Panc1 (cell line): ENCODE data around the gene QKI.

Experiments
- POLR2AphosphoS5 ChIP-seq: IDR thresholded peaks from 2 replicates; pipeline ENCODE4 v1.6.1; 2012; ENCODE audit warnings: mild to moderate bottlenecking, low read depth, low read length, moderate library complexity
- TF ChIP-seq, protein P1 (sequence below): fragments of 450-650 bp; IDR thresholded peaks from 2 replicates; pipeline ENCODE4 v1.5.1; 2017; ENCODE audit warnings: mild to moderate bottlenecking

- no peak for TF ChIP-seq POLR2AphosphoS5
- TF ChIP-seq, protein P1, sequence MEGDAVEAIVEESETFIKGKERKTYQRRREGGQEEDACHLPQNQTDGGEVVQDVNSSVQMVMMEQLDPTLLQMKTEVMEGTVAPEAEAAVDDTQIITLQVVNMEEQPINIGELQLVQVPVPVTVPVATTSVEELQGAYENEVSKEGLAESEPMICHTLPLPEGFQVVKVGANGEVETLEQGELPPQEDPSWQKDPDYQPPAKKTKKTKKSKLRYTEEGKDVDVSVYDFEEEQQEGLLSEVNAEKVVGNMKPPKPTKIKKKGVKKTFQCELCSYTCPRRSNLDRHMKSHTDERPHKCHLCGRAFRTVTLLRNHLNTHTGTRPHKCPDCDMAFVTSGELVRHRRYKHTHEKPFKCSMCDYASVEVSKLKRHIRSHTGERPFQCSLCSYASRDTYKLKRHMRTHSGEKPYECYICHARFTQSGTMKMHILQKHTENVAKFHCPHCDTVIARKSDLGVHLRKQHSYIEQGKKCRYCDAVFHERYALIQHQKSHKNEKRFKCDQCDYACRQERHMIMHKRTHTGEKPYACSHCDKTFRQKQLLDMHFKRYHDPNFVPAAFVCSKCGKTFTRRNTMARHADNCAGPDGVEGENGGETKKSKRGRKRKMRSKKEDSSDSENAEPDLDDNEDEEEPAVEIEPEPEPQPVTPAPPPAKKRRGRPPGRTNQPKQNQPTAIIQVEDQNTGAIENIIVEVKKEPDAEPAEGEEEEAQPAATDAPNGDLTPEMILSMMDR, result no peak
Observed at GRCh38 chr6:163547287-163547686, 132.8 kb downstream of the QKI start.
